Body of pancreas (tissue), 4 donors: ENCODE results near the gene CTSL. TPM values are rescaled to one million over a fixed set of nuclear protein-coding genes. Genes with fewer than 3 reads are reported as not detected.
A peak's percentile ranks its signal among the peaks of the same experiment; 100 is the strongest.

Source experiments
- ATAC-seq: fragments of 150-250 bp; one replicate; pipeline ENCODE4 v1.9.1; 2016
- DNase-seq, 4 donors: peaks; one replicate each; pipeline ENCODE4 v3.0.0-alpha.2; 2019
- H3K27ac ChIP-seq, 4 donors: fragments of 200-600 bp; sonication (generic); 1 replicate in 3 of 4; 2 replicates in 1 of 4; pipeline versions ENCODE4 v1.5.1 to v1.6.1; 2016 to 2019; ENCODE audit warnings: mild to moderate bottlenecking in 1 of 4, mixed read lengths in 1 of 4, moderate library complexity in 1 of 4
- H3K27me3 ChIP-seq, 2 donors: fragments of 200-600 bp; sonication (generic); one replicate each; pipeline ENCODE4 v1.6.0; 2016; ENCODE audit warnings: mild to moderate bottlenecking in 1 of 2
- H3K36me3 ChIP-seq, 2 donors: fragments of 200-600 bp; sonication (generic); replicated peaks in 1 of 2; 2 replicates each; pipeline ENCODE4 v1.5.1; 2016; ENCODE audit warnings: low read depth in 2 of 2; ENCODE audit not compliant: insufficient read depth in 1 of 2
- H3K4me1 ChIP-seq: fragments of 200-600 bp; sonication (generic); one replicate; pipeline ENCODE4 v1.6.0; 2016
- H3K4me3 ChIP-seq, 2 donors: fragments of 200-600 bp; sonication (generic); 1 replicate in 1 of 2; 2 replicates in 1 of 2; pipeline ENCODE4 v1.5.1; 2016 to 2019
- H3K9me3 ChIP-seq, 3 donors: fragments of 200-600 bp; sonication (generic); 1 replicate in 2 of 3; 2 replicates in 1 of 3; pipeline ENCODE4 v1.5.1; 2016
- POLR2A ChIP-seq, 3 donors: fragments of 450-650 bp; IDR thresholded peaks; one replicate each; pipeline ENCODE4 v1.6.1; 2016; ENCODE audit warnings: antibody characterized with exemption in 3 of 3, mild to moderate bottlenecking in 2 of 3
- WGBS, 2 donors: methylation state at CpG; one replicate each; pipeline ENCODE4 v1.1.5; 2017; 5-methylcytosine and 5-hydroxymethylcytosine counted together
- intact Hi-C: fragments of 100-400 bp; cut with DNase I; formaldehyde crosslinking; loops from one replicate; pipeline ENCODE4 v1.15.1; 2023
- total RNA-seq, 2 donors: library from RNA; depleted of rRNA; stranded (reverse); fragments of >200 nt; gene quantifications; one replicate each; pipeline ENCODE4 v1.1.0, GENCODE V29; 2016
- TF ChIP-seq, protein P1 (sequence below), 7 experiments: fragments of 450-650 bp in 4 of 7; fragments of 200-600 bp in 3 of 7; sonication (generic) in 3 of 7; IDR thresholded peaks; one replicate each; pipeline ENCODE4 v1.5.1; 2016 to 2019; ENCODE audit warnings: antibody characterized with exemption in 7 of 7

Gene CTSL
- total RNA-seq, 2 donors from 2014 or later, result 45.8 to 60.2 TPM

DNA sequence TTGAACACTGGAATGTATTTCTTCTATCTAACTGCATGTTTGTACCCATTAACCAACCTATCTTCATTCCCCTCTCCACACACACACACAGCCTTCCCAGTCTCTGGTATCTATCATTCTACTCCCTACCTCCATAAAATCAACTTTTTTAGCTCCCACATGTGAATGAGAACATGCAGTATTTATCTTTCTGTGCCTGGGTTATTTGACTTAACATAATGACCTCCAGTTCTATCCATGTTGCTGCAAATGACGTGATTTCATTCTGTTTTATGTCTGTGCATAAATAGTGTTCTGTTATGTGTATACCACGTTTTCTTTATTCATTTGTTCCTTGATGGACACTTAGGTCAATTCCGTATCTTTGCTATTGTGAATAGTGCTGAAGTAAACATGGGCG lies 38.7 kb upstream of the CTSL start:
- TF ChIP-seq, protein P1, sequence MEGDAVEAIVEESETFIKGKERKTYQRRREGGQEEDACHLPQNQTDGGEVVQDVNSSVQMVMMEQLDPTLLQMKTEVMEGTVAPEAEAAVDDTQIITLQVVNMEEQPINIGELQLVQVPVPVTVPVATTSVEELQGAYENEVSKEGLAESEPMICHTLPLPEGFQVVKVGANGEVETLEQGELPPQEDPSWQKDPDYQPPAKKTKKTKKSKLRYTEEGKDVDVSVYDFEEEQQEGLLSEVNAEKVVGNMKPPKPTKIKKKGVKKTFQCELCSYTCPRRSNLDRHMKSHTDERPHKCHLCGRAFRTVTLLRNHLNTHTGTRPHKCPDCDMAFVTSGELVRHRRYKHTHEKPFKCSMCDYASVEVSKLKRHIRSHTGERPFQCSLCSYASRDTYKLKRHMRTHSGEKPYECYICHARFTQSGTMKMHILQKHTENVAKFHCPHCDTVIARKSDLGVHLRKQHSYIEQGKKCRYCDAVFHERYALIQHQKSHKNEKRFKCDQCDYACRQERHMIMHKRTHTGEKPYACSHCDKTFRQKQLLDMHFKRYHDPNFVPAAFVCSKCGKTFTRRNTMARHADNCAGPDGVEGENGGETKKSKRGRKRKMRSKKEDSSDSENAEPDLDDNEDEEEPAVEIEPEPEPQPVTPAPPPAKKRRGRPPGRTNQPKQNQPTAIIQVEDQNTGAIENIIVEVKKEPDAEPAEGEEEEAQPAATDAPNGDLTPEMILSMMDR (IDR thresholded peaks at IDR 0.05), result no peak
- no peak for TF ChIP-seq POLR2A (IDR thresholded peaks at IDR 0.05)
- WGBS, 2 donors, result 71 to 87% methylated on average over 4 of the region's 4 CpGs
- no peak for ATAC-seq
- peaks cover 26% of the 10 kb centered on the region for H3K4me1 ChIP-seq
- H3K36me3 ChIP-seq, result peaks cover 7% of the 10 kb centered on the region in 2 donors
- no peak for DNase-seq
- H3K9me3 ChIP-seq, result no peaks in the 10 kb centered on the region
- H3K4me3 ChIP-seq, result no peak overlapping the region
- no peaks in the 10 kb centered on the region for H3K27me3 ChIP-seq
- H3K27ac ChIP-seq, result no peak overlapping the region
- intact Hi-C loops, result no loop called here

DNA sequence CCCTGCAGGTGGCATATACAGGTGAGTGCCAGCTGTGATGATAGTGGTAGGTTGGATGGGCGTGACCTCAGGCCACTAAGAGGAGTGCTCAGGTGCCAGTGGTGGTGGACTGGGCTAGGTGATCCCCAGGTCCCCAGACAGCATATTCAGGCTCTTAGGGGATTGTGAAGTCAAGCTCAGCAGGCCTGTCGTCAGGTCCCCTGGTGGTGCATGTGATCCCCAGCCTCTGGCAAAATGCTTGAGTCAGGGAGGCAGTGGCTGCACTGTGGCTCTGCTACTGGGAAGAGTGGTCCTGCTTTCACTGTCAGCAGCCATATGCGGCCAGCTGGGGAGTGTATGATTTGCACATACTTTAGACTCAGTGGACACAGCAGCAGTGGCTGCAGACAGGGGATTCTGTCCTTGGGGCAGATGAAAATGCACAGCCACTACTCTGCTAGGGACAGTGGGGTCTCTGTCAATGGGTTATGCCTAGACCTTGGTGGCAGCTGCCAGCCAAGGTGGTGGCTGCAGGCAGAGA lies 31.6 kb upstream of the CTSL start:
- 87 to 97% methylated on average over 2 to 3 of the region's 3 CpGs for WGBS, 2 donors
- no peak for ATAC-seq
- H3K9me3 ChIP-seq, result no peaks in the 10 kb centered on the region
- no peak for TF ChIP-seq POLR2A (IDR thresholded peaks at IDR 0.05)
- TF ChIP-seq, protein P1 (IDR thresholded peaks at IDR 0.05), result no peak
- intact Hi-C loops, result no loop called here
- no peak for DNase-seq
- no peak overlapping the region for H3K27ac ChIP-seq
- no peaks in the 10 kb centered on the region for H3K27me3 ChIP-seq
- no peaks in the 10 kb centered on the region for H3K4me1 ChIP-seq
- no peak overlapping the region for H3K4me3 ChIP-seq
- H3K36me3 ChIP-seq, result peaks cover 5 to 16% of the 10 kb centered on the region in 2 donors

DNA sequence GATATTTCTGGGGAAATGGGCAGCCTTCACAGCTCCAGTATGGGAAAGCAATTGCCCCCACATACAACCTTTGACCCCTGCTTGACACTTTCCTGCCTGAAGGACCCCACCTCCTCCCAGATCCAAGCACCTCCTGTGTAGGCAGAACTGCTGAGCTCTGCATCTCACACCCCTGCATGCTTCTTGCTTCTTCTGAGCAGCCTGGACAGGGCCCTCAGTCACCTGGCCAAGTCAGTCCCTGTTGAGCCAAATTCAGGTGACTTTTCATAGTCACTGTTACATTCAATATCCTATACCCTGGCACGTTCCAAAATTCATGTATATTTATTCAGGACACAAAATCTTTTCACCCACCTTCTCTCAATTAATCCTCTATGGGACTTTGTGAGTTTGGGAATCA lies 30.4 kb upstream of the CTSL start:
- ATAC-seq, result no peak
- TF ChIP-seq, protein P1 (IDR thresholded peaks at IDR 0.05), result no peak
- TF ChIP-seq POLR2A (IDR thresholded peaks at IDR 0.05), result no peak
- H3K27me3 ChIP-seq, result no peaks in the 10 kb centered on the region
- 65 to 70% methylated on average over 1 of the region's 1 CpG for WGBS, 2 donors
- intact Hi-C loops, result no loop called here
- H3K9me3 ChIP-seq, result no peaks in the 10 kb centered on the region
- peaks cover 5 to 18% of the 10 kb centered on the region in 2 donors for H3K36me3 ChIP-seq
- no peaks in the 10 kb centered on the region for H3K4me1 ChIP-seq
- no peak overlapping the region for H3K4me3 ChIP-seq
- no peak for DNase-seq
- no peak overlapping the region for H3K27ac ChIP-seq

DNA sequence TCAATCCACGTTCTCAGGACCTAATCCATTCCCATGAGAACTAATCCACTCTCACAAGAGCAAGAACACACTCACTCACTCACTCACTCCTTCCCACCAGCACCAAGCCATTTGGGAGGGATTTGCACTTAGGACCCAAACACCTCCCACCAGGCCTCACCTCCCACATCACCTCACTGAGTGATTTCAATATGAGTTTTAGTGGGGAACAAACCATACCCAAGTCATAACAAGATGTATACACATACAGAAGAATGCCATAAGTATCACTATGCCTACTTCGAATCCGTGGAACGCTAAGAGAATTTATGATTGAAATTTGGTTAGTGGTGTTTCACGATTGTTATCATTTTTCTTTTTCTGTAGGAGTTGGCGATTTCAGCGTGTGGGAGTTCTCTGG lies 29.3 kb upstream of the CTSL start:
- intact Hi-C loops, result no loop called here
- Histone ChIP-seq H3K4me3 (no peak overlapping the region), H3K27me3 (no peaks in the 10 kb centered on the region), H3K36me3 (peaks cover 5 to 18% of the 10 kb centered on the region in 2 donors), H3K27ac (no peak overlapping the region), H3K4me1 (no peaks in the 10 kb centered on the region), H3K9me3 (no peaks in the 10 kb centered on the region)
- WGBS, 2 donors, result 86 to 87% methylated on average over 7 of the region's 7 CpGs
- ATAC-seq (no peak), DNase-seq (no peak)
- TF ChIP-seq POLR2A (IDR thresholded peaks at IDR 0.05), result no peak
- TF ChIP-seq, protein P1 (IDR thresholded peaks at IDR 0.05), result no peak

DNA sequence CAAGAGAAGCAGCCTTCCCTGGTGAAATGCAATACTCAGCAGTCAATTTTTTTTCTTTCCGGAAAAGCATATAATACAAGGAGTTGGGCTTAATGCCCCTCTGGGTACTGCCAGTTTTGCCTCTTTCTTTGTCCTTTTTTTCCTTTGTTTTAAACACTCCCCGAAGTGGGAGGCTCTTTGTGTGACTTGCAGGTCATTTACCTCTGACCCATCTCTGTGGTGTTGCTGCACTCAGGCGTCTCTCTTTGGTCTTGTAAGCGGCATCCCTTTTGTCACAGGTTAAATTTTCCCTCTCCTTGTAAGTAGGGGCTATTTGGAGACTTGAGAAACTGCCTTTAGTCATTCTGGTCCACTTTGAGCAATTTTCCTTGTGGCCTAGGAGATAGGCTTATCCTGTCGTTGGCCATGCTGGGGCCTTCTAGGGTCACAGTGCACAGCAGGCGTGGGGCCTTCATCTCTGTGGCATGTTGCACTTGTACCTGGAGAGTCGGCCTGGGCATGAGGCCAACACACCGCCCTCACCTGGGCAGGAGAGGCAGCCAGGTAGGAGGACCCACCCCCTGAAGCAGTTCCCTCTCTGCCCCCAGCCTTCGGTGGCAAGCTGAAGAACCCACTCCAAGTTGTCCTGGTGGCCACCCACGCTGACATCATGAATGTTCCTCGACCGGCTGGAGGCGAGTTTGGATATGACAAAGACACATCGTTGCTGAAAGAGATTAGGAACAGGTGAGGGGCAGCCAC lies 27.7 kb upstream of the CTSL start:
- WGBS, 2 donors, result 84 to 85% methylated on average over 11 to 14 of the region's 14 CpGs
- intact Hi-C loops, result no loop called here
- TF ChIP-seq, protein P1 (IDR thresholded peaks at IDR 0.05), result no peak
- TF ChIP-seq POLR2A (IDR thresholded peaks at IDR 0.05), result no peak
- peaks cover 3% of the 10 kb centered on the region for H3K4me1 ChIP-seq
- DNase-seq, result peak in 1 of 4 donors; percentile 48
- H3K36me3 ChIP-seq, result peaks cover 5 to 18% of the 10 kb centered on the region in 2 donors
- no peak overlapping the region for H3K4me3 ChIP-seq
- ATAC-seq, result no peak
- no peak overlapping the region for H3K27ac ChIP-seq
- no peaks in the 10 kb centered on the region for H3K27me3 ChIP-seq
- H3K9me3 ChIP-seq, result no peaks in the 10 kb centered on the region
